Dendritic cell treated with granulocyte-macrophage colony-stimulating factor and Interleukin-4, amounts not matched to agents 40 ng/mL and 50 ng/mL, for 4 days (primary cell): Measurements from ENCODE around the gene HMCN1.
"Not testable (repeated sequence)": the region's sequence is repeated elsewhere in the genome, so short reads cannot be mapped to it uniquely, and the experiment has no call there.

Experiments
- H3K27ac Mint-ChIP-seq: one replicate; pipeline ENCODE4 v1.8.0; 2022; ENCODE audit warnings: mild to moderate bottlenecking, mixed read lengths
- H3K27me3 Mint-ChIP-seq: one replicate; pipeline ENCODE4 v1.8.0; 2022; ENCODE audit warnings: mild to moderate bottlenecking, mixed read lengths
- H3K36me3 Mint-ChIP-seq: one replicate; pipeline ENCODE4 v1.8.0; 2022; ENCODE audit warnings: low read depth, mixed read lengths
- H3K4me1 Mint-ChIP-seq: one replicate; pipeline ENCODE4 v1.8.0; 2022; ENCODE audit warnings: low read depth, mixed read lengths
- H3K4me3 Mint-ChIP-seq: one replicate; pipeline ENCODE4 v1.8.0; 2022; ENCODE audit warnings: mild to moderate bottlenecking, moderate library complexity, mixed read lengths
- H3K9me3 Mint-ChIP-seq: one replicate; pipeline ENCODE4 v1.8.0; 2022; ENCODE audit warnings: mixed read lengths
- intact Hi-C: fragments of 100-400 bp; cut with micrococcal nuclease; formaldehyde crosslinking; loops from one replicate; pipeline ENCODE4 v1.15.0; 2022

HMCN1 gene

DNA sequence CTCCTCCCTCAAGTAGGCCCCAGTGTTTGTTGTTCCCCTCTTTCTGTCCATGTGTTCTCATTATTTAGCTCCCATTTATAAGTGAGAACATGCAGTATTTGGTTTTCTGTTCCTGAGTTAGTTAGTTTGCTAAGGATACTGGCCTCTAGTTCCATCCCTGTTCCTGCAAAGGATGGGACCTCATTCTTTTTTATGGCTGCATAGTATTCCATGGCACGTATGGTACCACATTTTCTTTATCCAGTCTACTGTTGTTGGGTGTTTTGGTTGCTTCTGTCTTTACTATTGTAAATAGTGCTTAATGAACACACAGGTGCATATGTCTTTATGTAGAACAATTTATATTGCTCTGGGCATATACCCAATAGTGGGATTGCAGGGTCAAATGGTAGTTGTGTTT is 408.0 kb downstream of the HMCN1 start:
- peaks cover 22% of the 10 kb centered on the region for H3K9me3 Mint-ChIP-seq
- H3K27me3 Mint-ChIP-seq = no peaks in the 10 kb centered on the region
- intact Hi-C loops = no loop called here
- no peak overlapping the region for H3K4me3 Mint-ChIP-seq
- no peaks in the 10 kb centered on the region for H3K36me3 Mint-ChIP-seq
- peaks cover 22% of the 10 kb centered on the region for H3K4me1 Mint-ChIP-seq
- H3K27ac Mint-ChIP-seq = no peak overlapping the region

DNA sequence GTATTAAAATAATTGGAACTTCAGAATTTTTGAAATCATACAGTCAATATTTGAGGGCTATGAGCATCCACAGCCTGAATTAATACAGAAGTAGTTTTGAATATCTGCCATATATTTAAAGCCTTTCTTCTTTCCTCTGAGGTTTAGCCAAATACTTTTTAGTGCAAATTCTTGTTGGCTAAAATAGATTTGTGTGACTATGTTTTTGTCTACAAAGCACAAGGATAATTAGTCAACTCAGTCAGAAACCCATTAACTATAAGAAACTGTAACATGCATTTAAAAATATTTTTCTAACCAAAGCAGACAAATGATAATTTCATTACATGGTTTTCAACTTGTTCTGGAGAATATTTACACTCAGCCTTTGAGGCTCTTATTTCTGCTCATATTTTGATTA is 408.7 kb downstream of the HMCN1 start:
- Mint-ChIP-seq H3K27me3 (no peaks in the 10 kb centered on the region), H3K9me3 (peaks cover 25% of the 10 kb centered on the region), H3K4me3 (no peak overlapping the region), H3K4me1 (peaks cover 24% of the 10 kb centered on the region), H3K27ac (no peak overlapping the region), H3K36me3 (no peaks in the 10 kb centered on the region)
- intact Hi-C loops = no loop called here

DNA sequence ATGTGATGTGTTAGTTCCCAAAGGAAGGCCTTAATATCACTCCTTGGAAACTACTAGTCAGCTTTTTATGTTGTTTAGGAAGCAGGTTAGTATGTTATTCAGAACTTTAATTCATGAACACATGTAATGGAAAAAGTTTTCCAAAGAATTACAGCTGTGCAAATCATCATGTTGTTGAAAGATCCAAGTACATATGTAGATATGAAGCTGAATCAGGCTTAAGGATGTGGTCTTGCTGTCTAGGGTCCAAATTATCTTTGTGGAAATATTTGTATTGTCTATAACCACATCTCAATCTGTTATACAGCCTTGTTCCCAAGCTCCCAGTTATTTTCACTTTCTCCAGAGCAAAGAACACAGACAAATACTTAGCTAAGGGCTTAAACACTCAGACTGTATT is 409.3 kb downstream of the HMCN1 start:
- H3K27ac Mint-ChIP-seq = no peak overlapping the region
- H3K36me3 Mint-ChIP-seq = no peaks in the 10 kb centered on the region
- peaks cover 25% of the 10 kb centered on the region for H3K9me3 Mint-ChIP-seq
- no peaks in the 10 kb centered on the region for H3K27me3 Mint-ChIP-seq
- no peak overlapping the region for H3K4me3 Mint-ChIP-seq
- intact Hi-C loops = no loop called here
- H3K4me1 Mint-ChIP-seq = peaks cover 24% of the 10 kb centered on the region

DNA sequence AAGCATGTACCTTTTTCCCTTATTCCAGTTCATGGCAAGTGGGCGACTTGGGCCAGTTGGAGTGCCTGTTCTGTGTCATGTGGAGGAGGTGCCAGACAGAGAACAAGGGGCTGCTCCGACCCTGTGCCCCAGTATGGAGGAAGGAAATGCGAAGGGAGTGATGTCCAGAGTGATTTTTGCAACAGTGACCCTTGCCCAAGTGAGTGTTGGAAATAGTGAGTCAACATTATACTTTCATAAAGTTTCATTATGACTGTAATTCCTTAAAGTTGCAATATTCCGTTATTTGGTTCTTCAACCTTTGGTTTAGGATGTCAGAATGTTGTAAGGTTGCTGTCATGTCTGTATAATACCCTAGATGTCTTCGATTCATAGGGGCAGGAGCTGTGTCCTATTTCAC is 410.3 kb downstream of the HMCN1 start:
- intact Hi-C loops = no loop called here
- Mint-ChIP-seq H3K4me1 (peaks cover 24% of the 10 kb centered on the region), H3K27ac (no peak overlapping the region), H3K9me3 (peaks cover 25% of the 10 kb centered on the region), H3K4me3 (no peak overlapping the region), H3K36me3 (no peaks in the 10 kb centered on the region), H3K27me3 (no peaks in the 10 kb centered on the region)

DNA sequence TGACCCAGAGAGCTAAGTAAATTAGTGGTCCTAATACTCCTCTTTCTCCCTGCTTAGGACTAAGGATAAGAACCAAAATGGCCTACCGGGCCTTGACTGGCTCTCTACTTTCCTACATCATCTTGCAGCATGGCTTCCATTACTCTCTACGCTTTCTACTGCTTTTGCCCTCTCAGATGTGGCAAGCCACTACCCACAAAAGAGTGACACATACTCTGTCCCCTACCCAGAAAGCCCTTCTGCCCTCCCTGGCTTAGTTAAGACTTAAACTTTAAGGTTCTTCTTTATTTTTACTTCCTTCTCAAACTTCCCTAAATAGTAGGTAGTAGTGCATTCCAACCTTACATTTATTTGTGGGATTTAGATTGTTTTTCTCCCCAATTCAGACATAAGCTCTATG is 412.8 kb downstream of the HMCN1 start:
- peaks cover 24% of the 10 kb centered on the region for H3K9me3 Mint-ChIP-seq
- H3K27ac Mint-ChIP-seq = no peak overlapping the region
- H3K4me3 Mint-ChIP-seq = no peak overlapping the region
- no peaks in the 10 kb centered on the region for H3K36me3 Mint-ChIP-seq
- no peaks in the 10 kb centered on the region for H3K27me3 Mint-ChIP-seq
- H3K4me1 Mint-ChIP-seq = peaks cover 24% of the 10 kb centered on the region
- intact Hi-C loops = no loop called here

DNA sequence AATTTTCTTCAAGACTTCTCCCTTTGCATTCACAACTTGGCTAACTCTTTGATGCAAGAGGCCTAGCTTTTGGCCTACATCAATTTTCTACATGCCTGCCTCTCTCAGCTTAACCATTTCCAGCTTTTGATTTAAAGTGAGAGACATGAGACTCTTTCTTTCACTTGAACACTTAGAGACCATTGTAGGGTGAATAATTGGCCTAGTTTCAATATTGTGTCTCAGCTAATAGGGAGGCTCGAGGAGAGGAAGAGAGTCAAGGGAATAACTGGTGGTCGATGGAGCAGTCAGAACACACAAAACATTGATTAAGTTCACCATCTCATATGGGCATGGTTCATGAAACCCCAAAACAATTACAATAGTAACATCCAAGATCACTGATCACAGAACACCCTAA is 415.4 kb downstream of the HMCN1 start:
- H3K27ac Mint-ChIP-seq = no peak overlapping the region
- no peaks in the 10 kb centered on the region for H3K36me3 Mint-ChIP-seq
- peaks cover 19% of the 10 kb centered on the region for H3K4me1 Mint-ChIP-seq
- H3K9me3 Mint-ChIP-seq = peaks cover 19% of the 10 kb centered on the region
- H3K4me3 Mint-ChIP-seq = no peak overlapping the region
- H3K27me3 Mint-ChIP-seq = no peaks in the 10 kb centered on the region
- intact Hi-C loops = no loop called here

DNA sequence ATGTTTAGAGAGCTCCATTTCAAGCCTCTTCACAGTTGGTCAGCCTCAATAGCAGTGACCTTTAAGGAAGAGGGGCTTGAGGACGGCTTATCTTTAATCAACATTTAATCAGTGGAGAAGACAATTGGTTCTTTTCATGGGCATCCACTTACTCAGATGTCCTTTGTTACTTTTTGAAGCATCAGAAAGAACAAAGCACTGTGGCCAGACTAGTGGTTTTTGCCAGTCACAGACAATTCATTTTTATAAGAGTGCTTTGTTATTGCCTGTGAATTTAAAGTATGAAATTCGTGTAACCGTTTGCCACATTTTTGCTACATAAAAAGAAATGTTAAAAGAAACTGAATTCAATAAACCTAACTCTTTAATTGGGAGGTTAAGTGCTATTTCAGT is 418.0 kb downstream of the HMCN1 start:
- H3K9me3 Mint-ChIP-seq = peaks cover 3% of the 10 kb centered on the region
- intact Hi-C loops = no loop called here
- H3K27ac Mint-ChIP-seq = no peak overlapping the region
- H3K4me3 Mint-ChIP-seq = no peak overlapping the region
- H3K27me3 Mint-ChIP-seq = no peaks in the 10 kb centered on the region
- H3K36me3 Mint-ChIP-seq = no peaks in the 10 kb centered on the region
- peaks cover 2% of the 10 kb centered on the region for H3K4me1 Mint-ChIP-seq

DNA sequence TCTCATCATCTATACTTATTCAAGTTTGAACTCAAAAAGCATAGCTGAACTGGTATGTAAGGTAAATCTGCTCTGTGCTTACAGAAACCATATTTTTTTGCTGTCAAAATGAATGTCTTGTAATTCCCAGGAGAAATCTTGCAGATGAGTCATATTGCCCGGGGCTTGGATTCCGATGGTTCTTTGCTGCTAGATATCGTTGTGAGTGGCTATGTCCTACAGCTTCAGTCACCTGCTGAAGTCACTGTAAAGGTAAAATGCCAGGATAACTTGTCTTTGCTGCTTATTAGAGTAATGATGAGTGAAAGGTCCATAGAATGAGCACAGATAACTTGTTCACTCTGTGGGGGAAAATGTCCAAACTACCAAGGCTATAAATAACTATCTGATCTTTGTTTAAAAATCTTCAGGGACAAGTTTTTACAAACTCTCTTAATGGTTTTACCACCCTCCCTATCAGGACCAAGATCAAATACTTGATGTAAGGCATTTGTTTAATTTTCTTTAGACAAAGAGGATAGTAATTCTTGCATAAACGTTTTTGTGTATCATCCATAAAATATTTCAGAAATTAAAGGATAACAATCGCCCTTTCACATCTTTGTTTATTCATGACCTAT is 418.5 kb downstream of the HMCN1 start:
- H3K27ac Mint-ChIP-seq = no peak overlapping the region
- no peaks in the 10 kb centered on the region for H3K36me3 Mint-ChIP-seq
- no peaks in the 10 kb centered on the region for H3K9me3 Mint-ChIP-seq
- no peaks in the 10 kb centered on the region for H3K27me3 Mint-ChIP-seq
- no peaks in the 10 kb centered on the region for H3K4me1 Mint-ChIP-seq
- no peak overlapping the region for H3K4me3 Mint-ChIP-seq
- intact Hi-C loops = no loop called here

DNA sequence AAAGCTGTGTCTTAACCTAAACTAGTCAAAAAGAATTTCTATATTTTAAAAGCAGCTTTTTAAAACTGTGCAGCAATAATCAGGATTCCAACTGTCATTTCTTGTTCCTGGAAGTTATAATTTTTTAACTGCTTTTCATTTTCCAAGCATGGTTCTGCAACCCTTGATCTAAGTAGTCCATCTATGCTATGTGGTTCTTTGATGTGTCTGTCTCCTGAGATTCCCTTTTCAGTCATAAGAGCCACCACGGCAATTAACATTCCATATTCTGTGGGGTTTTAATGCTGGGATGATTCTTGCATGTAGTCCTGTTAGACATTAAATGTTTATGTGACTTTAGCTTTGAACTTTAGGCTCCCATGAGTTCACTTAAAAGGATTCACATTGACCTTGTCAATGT is 420.5 kb downstream of the HMCN1 start:
- no peak overlapping the region for H3K27ac Mint-ChIP-seq
- intact Hi-C loops = no loop called here
- no peak overlapping the region for H3K4me3 Mint-ChIP-seq
- no peaks in the 10 kb centered on the region for H3K27me3 Mint-ChIP-seq
- H3K4me1 Mint-ChIP-seq = no peaks in the 10 kb centered on the region
- no peaks in the 10 kb centered on the region for H3K36me3 Mint-ChIP-seq
- no peaks in the 10 kb centered on the region for H3K9me3 Mint-ChIP-seq

DNA sequence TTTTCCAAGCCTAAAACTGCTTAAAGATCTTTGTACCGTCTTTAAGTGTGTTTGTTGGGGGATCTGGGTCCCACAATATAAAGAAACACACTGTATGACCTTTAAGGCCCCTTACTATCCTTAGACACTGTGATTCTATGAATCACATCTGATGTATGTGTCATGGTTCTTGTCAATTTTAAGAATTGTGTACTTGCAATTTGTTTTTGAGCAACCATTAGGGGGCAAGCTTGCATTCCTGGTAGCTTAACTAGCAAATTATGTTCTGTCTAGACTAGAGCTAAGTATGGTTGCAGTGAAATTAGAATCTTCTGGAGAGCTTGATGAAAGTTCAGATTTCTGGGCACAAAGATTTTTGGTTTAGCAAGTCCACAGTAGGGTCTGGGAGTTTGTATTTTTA is 421.4 kb downstream of the HMCN1 start:
- intact Hi-C loops = no loop called here
- Mint-ChIP-seq H3K27ac (no peak overlapping the region), H3K36me3 (no peaks in the 10 kb centered on the region), H3K27me3 (no peaks in the 10 kb centered on the region), H3K4me3 (no peak overlapping the region), H3K9me3 (no peaks in the 10 kb centered on the region), H3K4me1 (no peaks in the 10 kb centered on the region)

DNA sequence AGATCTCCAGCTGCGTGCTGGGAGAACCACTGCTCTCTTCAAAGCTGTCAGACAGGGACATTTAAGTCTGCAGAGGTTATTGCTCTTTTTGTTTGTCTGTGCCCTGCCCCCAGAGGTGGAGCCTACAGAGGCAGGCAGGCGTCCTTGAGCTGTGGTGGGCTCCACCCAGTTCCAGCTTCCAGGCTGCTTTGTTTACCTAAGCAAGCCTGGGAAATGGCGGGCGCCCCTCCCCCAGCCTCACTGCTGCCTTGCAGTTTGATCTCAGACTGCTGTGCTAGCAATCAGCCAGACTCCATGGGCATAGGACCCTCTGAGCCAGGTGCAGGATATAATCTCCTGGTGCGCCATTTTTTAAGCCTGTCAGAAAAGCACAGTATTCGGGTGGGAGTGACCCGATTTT is 428.7 kb downstream of the HMCN1 start:
- H3K4me1 Mint-ChIP-seq, H3K27ac Mint-ChIP-seq, H3K36me3 Mint-ChIP-seq, H3K27me3 Mint-ChIP-seq, intact Hi-C loops, H3K4me3 Mint-ChIP-seq: not testable (repeated sequence)
- peaks cover 26% of the 10 kb centered on the region for H3K9me3 Mint-ChIP-seq

DNA sequence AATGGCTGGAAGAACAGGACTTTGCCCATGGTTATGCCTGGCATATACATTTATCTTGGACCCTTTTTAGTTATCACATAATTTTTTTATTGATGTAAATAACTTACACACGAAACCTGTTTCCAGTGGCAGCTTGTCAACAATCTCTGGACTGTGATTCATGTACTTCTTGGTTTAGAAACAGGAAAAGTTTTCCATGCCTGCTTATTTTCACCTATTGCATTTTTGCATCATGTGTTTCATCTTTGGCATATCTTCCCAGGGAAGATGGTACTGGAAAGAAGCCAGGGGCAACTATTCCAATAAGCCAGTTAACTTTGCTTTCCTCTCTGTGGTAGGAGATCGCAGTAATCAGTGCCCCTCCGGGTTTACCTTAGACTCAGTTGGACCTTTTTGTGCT is 430.6 kb downstream of the HMCN1 start:
- Mint-ChIP-seq H3K27ac (no peak overlapping the region), H3K4me1 (no peaks in the 10 kb centered on the region), H3K36me3 (no peaks in the 10 kb centered on the region), H3K27me3 (no peaks in the 10 kb centered on the region), H3K4me3 (no peak overlapping the region), H3K9me3 (peaks cover 26% of the 10 kb centered on the region)
- intact Hi-C loops = no loop called here

DNA sequence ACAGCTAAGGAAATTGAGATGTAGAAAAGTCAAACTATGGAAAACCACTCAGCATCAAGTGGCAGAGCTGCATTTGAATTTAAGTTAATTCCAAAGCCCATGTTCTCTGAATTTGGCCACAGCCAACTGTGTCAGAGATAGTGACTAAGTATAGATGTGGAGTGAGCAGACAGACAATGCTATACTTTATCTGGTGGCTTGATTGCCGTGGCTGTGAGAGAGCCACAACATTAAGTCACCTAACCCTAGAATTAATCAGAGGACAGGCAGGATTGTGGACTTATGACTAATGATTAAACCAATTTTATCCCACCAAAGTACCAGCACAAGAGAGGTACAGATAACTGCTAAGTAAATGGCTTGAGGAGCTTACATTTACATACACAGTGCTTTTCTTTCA is 431.1 kb downstream of the HMCN1 start:
- H3K27me3 Mint-ChIP-seq = no peaks in the 10 kb centered on the region
- intact Hi-C loops = no loop called here
- no peak overlapping the region for H3K27ac Mint-ChIP-seq
- H3K4me1 Mint-ChIP-seq = no peaks in the 10 kb centered on the region
- H3K4me3 Mint-ChIP-seq = no peak overlapping the region
- peaks cover 26% of the 10 kb centered on the region for H3K9me3 Mint-ChIP-seq
- no peaks in the 10 kb centered on the region for H3K36me3 Mint-ChIP-seq

DNA sequence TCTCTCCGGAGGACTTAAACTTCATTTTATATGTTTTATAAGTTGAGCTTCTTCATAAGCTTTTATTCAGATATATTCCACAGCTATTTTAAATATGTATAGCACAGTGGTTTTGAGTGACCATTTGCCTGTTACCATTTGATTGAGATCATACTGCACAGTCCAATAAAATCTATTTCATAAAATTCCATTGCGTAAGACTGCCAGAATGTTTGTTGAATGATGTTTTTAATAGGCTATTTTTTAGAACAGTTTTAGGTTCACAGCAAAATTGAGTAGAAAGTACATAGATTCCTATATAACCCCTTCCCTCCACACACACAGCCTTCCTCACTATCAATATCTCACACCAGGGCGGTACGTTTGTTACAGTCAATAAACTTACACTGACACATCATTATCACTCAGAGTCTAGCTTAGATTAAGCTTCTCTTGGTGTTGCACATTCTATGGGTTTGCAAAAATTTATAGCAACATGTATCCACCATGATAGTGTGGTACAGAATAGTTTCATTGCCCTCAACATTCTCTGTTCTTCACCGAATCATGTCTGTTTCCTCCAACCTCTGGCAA is 433.0 kb downstream of the HMCN1 start:
- H3K9me3 Mint-ChIP-seq = peaks cover 19% of the 10 kb centered on the region
- no peak overlapping the region for H3K27ac Mint-ChIP-seq
- H3K27me3 Mint-ChIP-seq = no peaks in the 10 kb centered on the region
- H3K4me3 Mint-ChIP-seq = no peak overlapping the region
- no peaks in the 10 kb centered on the region for H3K4me1 Mint-ChIP-seq
- intact Hi-C loops = no loop called here
- no peaks in the 10 kb centered on the region for H3K36me3 Mint-ChIP-seq

DNA sequence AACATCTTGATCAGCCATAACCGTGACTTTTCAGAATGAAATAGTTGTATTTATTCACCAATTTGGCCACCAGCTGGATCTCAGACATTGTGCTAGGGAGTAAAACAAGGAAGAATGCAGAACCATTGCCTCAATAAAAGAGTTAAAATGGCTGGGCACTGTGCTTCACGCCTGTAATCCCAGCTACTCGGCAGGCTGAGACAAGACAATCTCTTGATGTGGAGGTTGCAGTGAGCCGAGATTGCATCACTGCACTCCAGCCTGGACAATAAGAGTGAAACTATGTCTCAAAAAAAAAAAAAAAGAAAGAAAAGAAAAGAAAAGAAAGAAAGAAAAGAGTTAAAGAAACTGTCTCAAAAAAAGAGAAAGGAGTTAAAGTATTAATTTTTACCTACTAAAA is 441.4 kb downstream of the HMCN1 start:
- H3K27ac Mint-ChIP-seq = no peak overlapping the region
- no peak overlapping the region for H3K4me3 Mint-ChIP-seq
- no peaks in the 10 kb centered on the region for H3K27me3 Mint-ChIP-seq
- H3K4me1 Mint-ChIP-seq = no peaks in the 10 kb centered on the region
- H3K9me3 Mint-ChIP-seq = no peaks in the 10 kb centered on the region
- intact Hi-C loops = no loop called here
- H3K36me3 Mint-ChIP-seq = no peaks in the 10 kb centered on the region
